NCI-H69 (cell line): Measurements from ENCODE around the gene PHACTR1.
"Not testable (repeated sequence)": the region's sequence is repeated elsewhere in the genome, so short reads cannot be mapped to it uniquely, and the experiment has no call there.

Experiments
- DNase-seq: peaks from one replicate; lab custom pipeline; 2025; lab: John Stamatoyannopoulos, UW

The PHACTR1 gene

GRCh38 chr6:12903246-12903645 is 186.7 kb downstream of the PHACTR1 start:
- no peak for DNase-seq

- DNase-seq: no peak
These were observed 193.3 kb downstream of the PHACTR1 start for GRCh38 chr6:12909833-12910232.

GRCh38 chr6:12911427-12911826 is 194.9 kb downstream of the PHACTR1 start:
- DNase-seq: peak; percentile 38

GRCh38 chr6:12913201-12913600 is 196.6 kb downstream of the PHACTR1 start:
- no peak for DNase-seq

- DNase-seq: no peak
These were observed 199.4 kb downstream of the PHACTR1 start for GRCh38 chr6:12916006-12916405.

GRCh38 chr6:12916420-12917136 is 200.0 kb downstream of the PHACTR1 start:
- no peak for DNase-seq

- DNase-seq: no peak
These were observed 204.9 kb downstream of the PHACTR1 start for GRCh38 chr6:12921467-12921866.

GRCh38 chr6:12923644-12924235 is 207.2 kb downstream of the PHACTR1 start:
- no peak for DNase-seq

GRCh38 chr6:12924911-12925310 is 208.3 kb downstream of the PHACTR1 start:
- DNase-seq: no peak

GRCh38 chr6:12927746-12928145 is 211.2 kb downstream of the PHACTR1 start:
- DNase-seq: peak; percentile 15

- no peak for DNase-seq
These were observed 213.1 kb downstream of the PHACTR1 start for GRCh38 chr6:12929678-12930077.

GRCh38 chr6:12931639-12932038 is 215.1 kb downstream of the PHACTR1 start:
- no peak for DNase-seq

- no peak for DNase-seq
These were observed 219.1 kb downstream of the PHACTR1 start for GRCh38 chr6:12935637-12936036.

GRCh38 chr6:12937971-12938370 is 221.4 kb downstream of the PHACTR1 start:
- DNase-seq: no peak

- DNase-seq: no peak
These were observed 222.7 kb downstream of the PHACTR1 start for GRCh38 chr6:12939314-12939713.

- DNase-seq: no peak
These were observed 224.9 kb downstream of the PHACTR1 start for GRCh38 chr6:12941422-12941821.

- no peak for DNase-seq
These were observed 227.0 kb downstream of the PHACTR1 start for GRCh38 chr6:12943549-12943948.

- peak; percentile 21 for DNase-seq
These were observed 227.4 kb downstream of the PHACTR1 start for GRCh38 chr6:12944001-12944400.

- not testable (repeated sequence) for DNase-seq
These were observed 228.0 kb downstream of the PHACTR1 start for GRCh38 chr6:12944528-12944927.

- DNase-seq: no peak
These were observed 230.7 kb downstream of the PHACTR1 start for GRCh38 chr6:12947151-12947871.

- no peak for DNase-seq
These were observed 231.4 kb downstream of the PHACTR1 start for GRCh38 chr6:12947967-12948366.

GRCh38 chr6:12950976-12951375 is 234.4 kb downstream of the PHACTR1 start:
- no peak for DNase-seq

- DNase-seq: no peak
These were observed 234.8 kb downstream of the PHACTR1 start for GRCh38 chr6:12951415-12951814.
